Mesothelial cell of epicardium (in vitro differentiated cells): Measurements from ENCODE around the gene PARVA. TPM values are rescaled to one million over a fixed set of nuclear protein-coding genes. Genes with fewer than 3 reads are reported as not detected.

Experiments
- DNase-seq, 2 experiments: peaks; one replicate each; pipeline ENCODE4 v3.0.0; 2021; ENCODE audit warnings: low spot score in 2 of 2; ENCODE audit not compliant: unreplicated experiment in 2 of 2
- H3K27ac Mint-ChIP-seq: 2 replicates; pipeline ENCODE4 v1.8.0; 2021; ENCODE audit warnings: mixed read lengths
- H3K27me3 Mint-ChIP-seq: 2 replicates; pipeline ENCODE4 v1.8.0; 2021; ENCODE audit warnings: low read depth, mixed read lengths
- H3K36me3 Mint-ChIP-seq: 2 replicates; pipeline ENCODE4 v1.8.0; 2021; ENCODE audit warnings: mixed read lengths
- H3K4me1 Mint-ChIP-seq: 2 replicates; pipeline ENCODE4 v1.8.0; 2021; ENCODE audit warnings: mixed read lengths
- H3K4me3 Mint-ChIP-seq: 2 replicates; pipeline ENCODE4 v1.8.0; 2021; ENCODE audit warnings: mild to moderate bottlenecking, moderate library complexity, mixed read lengths
- H3K9me3 Mint-ChIP-seq: 2 replicates; pipeline ENCODE4 v1.8.0; 2021; ENCODE audit warnings: mixed read lengths
- CTCF ChIP-seq: fragments of 200-600 bp; sonication (generic); IDR thresholded peaks from one replicate; pipeline ENCODE4 v1.5.0; 2021; ENCODE audit warnings: antibody characterized with exemption; ENCODE audit not compliant: unreplicated experiment
- total RNA-seq: library from RNA; stranded (reverse); gene quantifications from 3 replicates; pipeline ENCODE4 v1.2.1, GENCODE V29; 2021

PARVA gene
- total RNA-seq, 1 donor from 2014 or later, result 77.1 TPM

- no peak overlapping the region for H3K27ac Mint-ChIP-seq
- H3K4me3 Mint-ChIP-seq, result no peak overlapping the region
- H3K27me3 Mint-ChIP-seq, result no peaks in the 10 kb centered on the region
- peaks cover 7% of the 10 kb centered on the region for H3K36me3 Mint-ChIP-seq
- DNase-seq, result no peak
- TF ChIP-seq CTCF, result no peak
- peaks cover 42% of the 10 kb centered on the region for H3K4me1 Mint-ChIP-seq
- H3K9me3 Mint-ChIP-seq, result peaks cover 6% of the 10 kb centered on the region
Observed at GRCh38 chr11:12421386-12421785, 44.0 kb downstream of the PARVA start.

GRCh38 chr11:12426176-12426575, 48.8 kb downstream of the PARVA start:
- Mint-ChIP-seq H3K9me3 (no peaks in the 10 kb centered on the region), H3K27me3 (no peaks in the 10 kb centered on the region), H3K27ac (no peak overlapping the region), H3K4me3 (no peak overlapping the region), H3K4me1 (peaks cover 35% of the 10 kb centered on the region), H3K36me3 (no peaks in the 10 kb centered on the region)
- no peak for DNase-seq
- TF ChIP-seq CTCF, result no peak

GRCh38 chr11:12429155-12429554, 51.8 kb downstream of the PARVA start:
- DNase-seq, result no peak
- H3K9me3 Mint-ChIP-seq, result no peaks in the 10 kb centered on the region
- peaks cover 56% of the 10 kb centered on the region for H3K4me1 Mint-ChIP-seq
- H3K27ac Mint-ChIP-seq, result no peak overlapping the region
- TF ChIP-seq CTCF, result no peak
- no peak overlapping the region for H3K4me3 Mint-ChIP-seq
- no peaks in the 10 kb centered on the region for H3K36me3 Mint-ChIP-seq
- H3K27me3 Mint-ChIP-seq, result no peaks in the 10 kb centered on the region

- Mint-ChIP-seq H3K4me1 (peaks cover 57% of the 10 kb centered on the region), H3K4me3 (no peak overlapping the region), H3K36me3 (no peaks in the 10 kb centered on the region), H3K9me3 (no peaks in the 10 kb centered on the region), H3K27me3 (no peaks in the 10 kb centered on the region), H3K27ac (peak overlapping the region; percentile 44)
- DNase-seq, result no peak
- TF ChIP-seq CTCF, result no peak
Observed at GRCh38 chr11:12430351-12430750, 53.0 kb downstream of the PARVA start.

GRCh38 chr11:12430954-12431595, 53.7 kb downstream of the PARVA start:
- Mint-ChIP-seq H3K27me3 (no peaks in the 10 kb centered on the region), H3K27ac (peak overlapping the region; percentile 44)

More at GRCh38 chr11:12430954-12431595, 53.7 kb downstream of the PARVA start:
- H3K9me3 Mint-ChIP-seq, result no peaks in the 10 kb centered on the region
- H3K4me1 Mint-ChIP-seq, result peaks cover 54% of the 10 kb centered on the region
- H3K36me3 Mint-ChIP-seq, result no peaks in the 10 kb centered on the region
- no peak for TF ChIP-seq CTCF
- no peak overlapping the region for H3K4me3 Mint-ChIP-seq
- DNase-seq, result no peak
